Measurements from ENCODE around the gene MUC4. TPM values are rescaled to one million over a fixed set of nuclear protein-coding genes. Genes with fewer than 3 reads are reported as not detected.

Gene MUC4
- polyA plus RNA-seq, 1 of the 3 experiments (the other 2 are of a cell fraction): 0.07 TPM

DNA sequence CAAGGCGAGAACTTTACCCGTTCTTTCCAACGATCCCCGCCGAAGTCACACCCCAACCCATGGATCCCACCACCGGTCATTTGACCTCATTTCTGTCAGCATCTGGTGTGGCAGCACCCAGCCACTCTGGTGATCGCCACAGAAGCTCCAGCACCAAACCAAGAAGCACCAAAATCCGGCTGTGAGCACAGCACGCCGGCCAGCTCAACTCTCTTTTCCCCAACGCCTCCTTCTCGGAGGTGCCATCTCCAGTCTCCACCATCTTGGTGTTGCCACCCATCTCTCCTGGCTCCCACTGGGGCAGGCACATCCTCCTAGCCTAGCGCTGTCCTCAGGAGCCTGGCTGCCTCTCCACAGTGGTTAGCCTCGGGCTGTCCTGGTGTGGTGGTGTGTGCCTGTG, 6.5 kb downstream of the MUC4 start:
- Histone ChIP-seq H3K27ac (ENCODE audit: low read depth in 2 of 2, low read length in 1 of 2) (no peak overlapping the region), H3K4me2 (no peak overlapping the region), H3K9ac (no peak overlapping the region), H3K4me1 (ENCODE audit: control insufficient read depth in 1 of 2, insufficient read depth in 2 of 2, low read depth in 1 of 2, low read length in 1 of 2) (peaks cover 0 to 6% of the 10 kb centered on the region in 2 experiments; a peak in 1 of 4 replicates), H2AFZ (ENCODE audit: low read depth) (no peak overlapping the region), H3K79me2 (ENCODE audit: insufficient read depth) (no peaks in the 10 kb centered on the region), H4K20me1 (ENCODE audit: insufficient read depth) (no peaks in the 10 kb centered on the region), H3K27me3 (ENCODE audit: insufficient read depth) (peaks cover 14% of the 10 kb centered on the region; the same call in 1 of the 2 replicates), H3K36me3 (replicated peaks in 1 of 2; ENCODE audit: control insufficient read depth in 1 of 2, insufficient read depth in 2 of 2, low read length in 1 of 2) (no peaks in the 10 kb centered on the region), H3K9me2 (no peaks in the 10 kb centered on the region), H3K9me3 (no peaks in the 10 kb centered on the region), H3F3A (replicated peaks; ENCODE audit: insufficient read depth) (no peaks in the 10 kb centered on the region), H3K4me3 (ENCODE audit: low read depth in 2 of 2, low read length in 1 of 2) (no peak overlapping the region)
- ChIA-PET POLR2A (no interaction called here), CTCF (interaction anchor here (1.0 kb wide), 1 partner anchor 46 kb away, joined by 3 read pairs; no protein-coding TSS in a partner anchor)
- no peak for TF ChIP-seq RAD21 (IDR thresholded peaks at IDR 0.05; ENCODE audit: low read length)
- TF ChIP-seq SIN3A (IDR thresholded peaks at IDR 0.05; ENCODE audit: borderline replicate concordance, low read depth, low read length): no peak
- no peak for TF ChIP-seq EZH2phosphoT487 (IDR thresholded peaks at IDR 0.05; ENCODE audit: borderline replicate concordance, low read depth)
- TF ChIP-seq, protein P1, sequence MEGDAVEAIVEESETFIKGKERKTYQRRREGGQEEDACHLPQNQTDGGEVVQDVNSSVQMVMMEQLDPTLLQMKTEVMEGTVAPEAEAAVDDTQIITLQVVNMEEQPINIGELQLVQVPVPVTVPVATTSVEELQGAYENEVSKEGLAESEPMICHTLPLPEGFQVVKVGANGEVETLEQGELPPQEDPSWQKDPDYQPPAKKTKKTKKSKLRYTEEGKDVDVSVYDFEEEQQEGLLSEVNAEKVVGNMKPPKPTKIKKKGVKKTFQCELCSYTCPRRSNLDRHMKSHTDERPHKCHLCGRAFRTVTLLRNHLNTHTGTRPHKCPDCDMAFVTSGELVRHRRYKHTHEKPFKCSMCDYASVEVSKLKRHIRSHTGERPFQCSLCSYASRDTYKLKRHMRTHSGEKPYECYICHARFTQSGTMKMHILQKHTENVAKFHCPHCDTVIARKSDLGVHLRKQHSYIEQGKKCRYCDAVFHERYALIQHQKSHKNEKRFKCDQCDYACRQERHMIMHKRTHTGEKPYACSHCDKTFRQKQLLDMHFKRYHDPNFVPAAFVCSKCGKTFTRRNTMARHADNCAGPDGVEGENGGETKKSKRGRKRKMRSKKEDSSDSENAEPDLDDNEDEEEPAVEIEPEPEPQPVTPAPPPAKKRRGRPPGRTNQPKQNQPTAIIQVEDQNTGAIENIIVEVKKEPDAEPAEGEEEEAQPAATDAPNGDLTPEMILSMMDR (IDR thresholded peaks at IDR 0.05): no peak
- TF ChIP-seq MXI1 (IDR thresholded peaks at IDR 0.05; ENCODE audit: low read depth, low read length): no peak
- TF ChIP-seq, protein P2, sequence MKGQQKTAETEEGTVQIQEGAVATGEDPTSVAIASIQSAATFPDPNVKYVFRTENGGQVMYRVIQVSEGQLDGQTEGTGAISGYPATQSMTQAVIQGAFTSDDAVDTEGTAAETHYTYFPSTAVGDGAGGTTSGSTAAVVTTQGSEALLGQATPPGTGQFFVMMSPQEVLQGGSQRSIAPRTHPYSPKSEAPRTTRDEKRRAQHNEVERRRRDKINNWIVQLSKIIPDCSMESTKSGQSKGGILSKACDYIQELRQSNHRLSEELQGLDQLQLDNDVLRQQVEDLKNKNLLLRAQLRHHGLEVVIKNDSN (IDR thresholded peaks at IDR 0.05; ENCODE audit: borderline replicate concordance, low read depth): no peak
- no peak for TF ChIP-seq FOXM1 (IDR thresholded peaks at IDR 0.05; ENCODE audit: low read depth)
- TF ChIP-seq RXRA (IDR thresholded peaks at IDR 0.05; ENCODE audit: borderline replicate concordance, low read depth): no peak
- WGBS (ENCODE audit: low lambda C conversion rate): 80% methylated on average over 14 of the region's 14 CpGs
- no peak for DNase-seq

DNA sequence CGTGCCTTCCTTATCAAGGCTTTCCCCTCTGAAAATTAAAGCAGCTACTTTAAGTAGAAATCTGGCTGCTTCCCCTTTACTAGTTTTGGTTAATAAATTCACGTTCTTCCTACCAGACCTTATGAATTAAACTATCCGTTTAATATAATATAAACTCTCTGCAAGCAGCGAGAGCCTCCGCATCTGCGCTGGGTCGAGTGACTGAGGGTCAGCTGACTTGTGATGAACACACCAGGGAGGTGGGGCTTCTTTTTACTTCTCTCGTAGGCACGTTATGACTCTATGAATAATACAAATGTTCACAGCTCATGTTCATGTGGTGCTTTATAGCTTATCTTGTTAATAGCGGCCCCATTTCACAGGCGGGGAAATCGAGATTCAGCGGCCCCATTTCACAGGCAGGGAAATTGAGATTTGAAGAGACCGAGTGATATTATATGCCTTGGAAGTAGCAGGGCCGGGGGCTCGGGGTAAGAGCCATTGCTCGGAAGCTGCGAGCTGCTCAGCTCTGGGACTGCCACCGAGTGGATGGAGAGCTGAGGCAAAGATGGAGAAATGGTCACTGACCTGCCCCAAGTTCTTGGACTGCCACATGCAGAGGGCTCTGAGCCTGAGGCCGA, 8.3 kb downstream of the MUC4 start:
- H3K36me3 ChIP-seq (replicated peaks in 1 of 2; ENCODE audit: control insufficient read depth in 1 of 2, insufficient read depth in 2 of 2, low read length in 1 of 2): no peaks in the 10 kb centered on the region
- H2AFZ ChIP-seq (ENCODE audit: low read depth): no peak overlapping the region
- ChIA-PET CTCF (interaction anchor here (1.0 kb wide), 1 partner anchor 12 kb away, joined by 3 read pairs; no protein-coding TSS in a partner anchor), POLR2A (no interaction called here)
- H3K9ac ChIP-seq: no peak overlapping the region
- no peaks in the 10 kb centered on the region for H3K79me2 ChIP-seq (ENCODE audit: insufficient read depth)
- no peaks in the 10 kb centered on the region for H3K4me1 ChIP-seq (ENCODE audit: control insufficient read depth in 1 of 2, insufficient read depth in 2 of 2, low read depth in 1 of 2, low read length in 1 of 2)
- no peak for DNase-seq
- no peaks in the 10 kb centered on the region for H3K9me2 ChIP-seq
- H3K27me3 ChIP-seq (ENCODE audit: insufficient read depth): peaks cover 14% of the 10 kb centered on the region; the same call in 1 of the 2 replicates
- H3K27ac ChIP-seq (ENCODE audit: low read depth in 2 of 2, low read length in 1 of 2): no peak overlapping the region
- 76% methylated on average over 20 of the region's 20 CpGs for WGBS (ENCODE audit: low lambda C conversion rate)
- TF ChIP-seq NRF1 (IDR thresholded peaks at IDR 0.05; ENCODE audit: low read depth, low read length) (no peak), EZH2phosphoT487 (IDR thresholded peaks at IDR 0.05; ENCODE audit: borderline replicate concordance, low read depth) (no peak), FOXJ3 (CRISPR knock-in tag; IDR thresholded peaks at IDR 0.05) (no peak), NFIC (IDR thresholded peaks at IDR 0.05; ENCODE audit: borderline replicate concordance) (no peak), POLR2AphosphoS5 (IDR thresholded peaks at IDR 0.05; ENCODE audit: low read depth, low read length) (no peak)
- H3F3A ChIP-seq (replicated peaks; ENCODE audit: insufficient read depth): no peaks in the 10 kb centered on the region
- H3K4me3 ChIP-seq (ENCODE audit: low read depth in 2 of 2, low read length in 1 of 2): no peak overlapping the region
- no peaks in the 10 kb centered on the region for H4K20me1 ChIP-seq (ENCODE audit: insufficient read depth)
- H3K4me2 ChIP-seq: no peak overlapping the region
- H3K9me3 ChIP-seq: no peaks in the 10 kb centered on the region
